Measurements from ENCODE around the gene ANKMY2.

ANKMY2 gene

GRCh38 chr7:16616122-16616521 lies 29.4 kb downstream of the ANKMY2 start:
- no peaks in the 10 kb centered on the region for H3K27me3 ChIP-seq (ENCODE audit: control insufficient read depth, low read length)
- H3F3A ChIP-seq (ENCODE audit: control insufficient read depth, insufficient read depth), result no peaks in the 10 kb centered on the region
- peaks cover 7% of the 10 kb centered on the region for H3K4me1 ChIP-seq (ENCODE audit: control insufficient read depth, low read length)
- H3K9me2 ChIP-seq (replicated peaks; ENCODE audit: control insufficient read depth, low read length), result no peaks in the 10 kb centered on the region
- no peak overlapping the region for H3K27ac ChIP-seq (ENCODE audit: low read depth, low read length)
- H4K20me1 ChIP-seq (ENCODE audit: control insufficient read depth, insufficient read depth, low read depth, low read length), result no peaks in the 10 kb centered on the region
- no peak overlapping the region for H3K4me2 ChIP-seq (ENCODE audit: low read length)
- 0 out of 2 replicates have a peak, but pooled peaks cover 3% of the 10 kb centered on the region for H3K36me3 ChIP-seq (ENCODE audit: control insufficient read depth, low read length)
- no peaks in the 10 kb centered on the region for H3K9me3 ChIP-seq (ENCODE audit: control insufficient read depth, insufficient read depth, low read length)
- no peak overlapping the region for H3K4me3 ChIP-seq (ENCODE audit: low read length)
- no peaks in the 10 kb centered on the region for H3K79me2 ChIP-seq (ENCODE audit: control insufficient read depth, low read length)
- TF ChIP-seq CTCF (IDR thresholded peaks at IDR 0.05; ENCODE audit: low read depth, low read length, poor library complexity, severe bottlenecking), result no peak
- no peak for TF ChIP-seq EZH2phosphoT487 (IDR thresholded peaks at IDR 0.05; ENCODE audit: borderline replicate concordance, low read length)

- Histone ChIP-seq H3F3A (ENCODE audit: control insufficient read depth, insufficient read depth) (no peaks in the 10 kb centered on the region), H3K27ac (ENCODE audit: low read depth, low read length) (no peak overlapping the region), H3K4me2 (ENCODE audit: low read length) (no peak overlapping the region), H3K9me2 (replicated peaks; ENCODE audit: control insufficient read depth, low read length) (no peaks in the 10 kb centered on the region), H4K20me1 (ENCODE audit: control insufficient read depth, insufficient read depth, low read depth, low read length) (no peaks in the 10 kb centered on the region), H3K79me2 (ENCODE audit: control insufficient read depth, low read length) (no peaks in the 10 kb centered on the region), H3K4me3 (ENCODE audit: low read length) (no peak overlapping the region), H3K4me1 (ENCODE audit: control insufficient read depth, low read length) (peaks cover 5% of the 10 kb centered on the region), H3K36me3 (ENCODE audit: control insufficient read depth, low read length) (0 out of 2 replicates have a peak, but pooled peaks cover 3% of the 10 kb centered on the region), H3K27me3 (ENCODE audit: control insufficient read depth, low read length) (no peaks in the 10 kb centered on the region), H3K9me3 (ENCODE audit: control insufficient read depth, insufficient read depth, low read length) (no peaks in the 10 kb centered on the region)
- no peak for TF ChIP-seq CTCF (IDR thresholded peaks at IDR 0.05; ENCODE audit: low read depth, low read length, poor library complexity, severe bottlenecking)
- TF ChIP-seq EZH2phosphoT487 (IDR thresholded peaks at IDR 0.05; ENCODE audit: borderline replicate concordance, low read length), result no peak
These were observed 30.3 kb downstream of the ANKMY2 start for GRCh38 chr7:16615228-16615627.

DNA sequence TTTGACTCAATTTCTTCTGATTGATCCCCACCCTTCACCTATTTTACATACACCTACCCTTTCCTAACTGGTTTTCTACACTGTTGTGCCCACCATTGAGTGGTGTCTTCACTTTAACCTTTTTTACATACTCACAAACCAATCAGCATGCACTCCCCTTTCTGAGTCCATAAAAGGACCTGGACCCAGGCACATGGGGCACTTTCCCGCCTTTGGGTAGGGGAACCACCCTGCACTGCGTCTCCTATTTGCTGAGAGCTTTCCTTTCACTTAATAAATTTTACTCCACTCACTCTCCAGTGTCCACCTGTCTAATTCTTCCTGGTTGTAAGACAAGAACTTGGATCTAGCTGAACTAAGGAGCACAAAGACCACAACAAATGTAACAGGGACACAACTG lies 33.8 kb downstream of the ANKMY2 start:
- no peaks in the 10 kb centered on the region for H3F3A ChIP-seq (ENCODE audit: control insufficient read depth, insufficient read depth)
- H3K9me2 ChIP-seq (replicated peaks; ENCODE audit: control insufficient read depth, low read length), result no peaks in the 10 kb centered on the region
- no peak overlapping the region for H3K4me2 ChIP-seq (ENCODE audit: low read length)
- H3K27ac ChIP-seq (ENCODE audit: low read depth, low read length), result no peak overlapping the region
- no peak for TF ChIP-seq CTCF (IDR thresholded peaks at IDR 0.05; ENCODE audit: low read depth, low read length, poor library complexity, severe bottlenecking)
- no peak for TF ChIP-seq EZH2phosphoT487 (IDR thresholded peaks at IDR 0.05; ENCODE audit: borderline replicate concordance, low read length)
- H3K27me3 ChIP-seq (ENCODE audit: control insufficient read depth, low read length), result no peaks in the 10 kb centered on the region
- no peaks in the 10 kb centered on the region for H3K4me1 ChIP-seq (ENCODE audit: control insufficient read depth, low read length)
- no peaks in the 10 kb centered on the region; the same call in 1 of the 2 replicates for H3K36me3 ChIP-seq (ENCODE audit: control insufficient read depth, low read length)
- H3K79me2 ChIP-seq (ENCODE audit: control insufficient read depth, low read length), result no peaks in the 10 kb centered on the region
- no peaks in the 10 kb centered on the region for H4K20me1 ChIP-seq (ENCODE audit: control insufficient read depth, insufficient read depth, low read depth, low read length)
- H3K9me3 ChIP-seq (ENCODE audit: control insufficient read depth, insufficient read depth, low read length), result no peaks in the 10 kb centered on the region
- H3K4me3 ChIP-seq (ENCODE audit: low read length), result no peak overlapping the region

Data from DOHH2 (cell line).